Loucy (cell line): ENCODE data around the gene KCTD12.

Experiments
- H2AFZ ChIP-seq: fragments of 200-600 bp; sonication (generic); 2 replicates; pipeline ENCODE4 v1.6.0; 2016; ENCODE audit warnings: antibody characterized with exemption, mild to moderate bottlenecking, low read length, moderate library complexity
- H3F3A ChIP-seq: fragments of 200-600 bp; 2 replicates; pipeline ENCODE4 v1.6.0; 2016; ENCODE audit warnings: antibody characterized with exemption, low read depth, mild to moderate bottlenecking
- H3K27me3 ChIP-seq: fragments of 200-600 bp; sonication (generic); 2 replicates; pipeline ENCODE4 v1.6.1; 2014; ENCODE audit warnings: low read length, mild to moderate bottlenecking; ENCODE audit not compliant: insufficient read depth, poor library complexity, severe bottlenecking
- H3K36me3 ChIP-seq: fragments of 200-600 bp; sonication (generic); 2 replicates; pipeline ENCODE4 v1.6.1; 2016; ENCODE audit warnings: low read length; ENCODE audit not compliant: insufficient read depth
- H3K4me1 ChIP-seq: fragments of 200-600 bp; sonication (generic); 2 replicates; pipeline ENCODE4 v1.5.1; 2014; ENCODE audit warnings: low read length, mild to moderate bottlenecking; ENCODE audit not compliant: insufficient read depth, poor library complexity, severe bottlenecking
- H3K4me2 ChIP-seq: fragments of 200-600 bp; sonication (generic); 2 replicates; pipeline ENCODE4 v1.6.0; 2014; ENCODE audit warnings: antibody characterized with exemption, low read length, low read depth, mild to moderate bottlenecking; ENCODE audit not compliant: poor library complexity, severe bottlenecking
- H3K4me3 ChIP-seq: fragments of 200-600 bp; sonication (generic); 2 replicates; pipeline ENCODE4 v1.5.1; 2014; ENCODE audit warnings: low read length, mild to moderate bottlenecking, mixed read lengths; ENCODE audit not compliant: poor library complexity, severe bottlenecking
- H3K79me2 ChIP-seq: fragments of 200-600 bp; sonication (generic); 2 replicates; pipeline ENCODE4 v1.6.1; 2014; ENCODE audit warnings: low read length; ENCODE audit not compliant: insufficient read depth
- H3K9ac ChIP-seq: fragments of 200-600 bp; sonication (generic); 2 replicates; pipeline ENCODE4 v1.6.0; 2014; ENCODE audit warnings: mild to moderate bottlenecking, low read depth, low read length, moderate library complexity; ENCODE audit not compliant: poor library complexity, severe bottlenecking
- H3K9me2 ChIP-seq: fragments of 200-600 bp; sonication (generic); replicated peaks from 2 replicates; pipeline ENCODE4 v1.6.1; 2016; ENCODE audit warnings: low read depth, low read length, mixed read lengths
- H3K9me3 ChIP-seq: fragments of 200-600 bp; sonication (generic); 2 replicates; pipeline ENCODE4 v1.6.1; 2014; ENCODE audit warnings: mild to moderate bottlenecking, antibody characterized with exemption, low read length, low read depth; ENCODE audit not compliant: insufficient read depth
- H4K20me1 ChIP-seq: fragments of 200-600 bp; sonication (generic); 2 replicates; pipeline ENCODE4 v1.6.0; 2014; ENCODE audit warnings: antibody characterized with exemption, low read length, mild to moderate bottlenecking; ENCODE audit not compliant: insufficient read depth, poor library complexity, severe bottlenecking
- EZH2phosphoT487 ChIP-seq: fragments of 200-600 bp; IDR thresholded peaks from 2 replicates; pipeline ENCODE4 v1.6.1; 2018; ENCODE audit warnings: antibody characterized with exemption, mild to moderate bottlenecking, moderate library complexity, borderline replicate concordance
- TF ChIP-seq, protein P1 (sequence below): fragments of 200-600 bp; sonication (generic); conservative IDR thresholded peaks from 2 replicates; pipeline ENCODE4 v1.5.1; 2014; ENCODE audit warnings: mild to moderate bottlenecking, antibody characterized with exemption, low read length

KCTD12 gene

DNA sequence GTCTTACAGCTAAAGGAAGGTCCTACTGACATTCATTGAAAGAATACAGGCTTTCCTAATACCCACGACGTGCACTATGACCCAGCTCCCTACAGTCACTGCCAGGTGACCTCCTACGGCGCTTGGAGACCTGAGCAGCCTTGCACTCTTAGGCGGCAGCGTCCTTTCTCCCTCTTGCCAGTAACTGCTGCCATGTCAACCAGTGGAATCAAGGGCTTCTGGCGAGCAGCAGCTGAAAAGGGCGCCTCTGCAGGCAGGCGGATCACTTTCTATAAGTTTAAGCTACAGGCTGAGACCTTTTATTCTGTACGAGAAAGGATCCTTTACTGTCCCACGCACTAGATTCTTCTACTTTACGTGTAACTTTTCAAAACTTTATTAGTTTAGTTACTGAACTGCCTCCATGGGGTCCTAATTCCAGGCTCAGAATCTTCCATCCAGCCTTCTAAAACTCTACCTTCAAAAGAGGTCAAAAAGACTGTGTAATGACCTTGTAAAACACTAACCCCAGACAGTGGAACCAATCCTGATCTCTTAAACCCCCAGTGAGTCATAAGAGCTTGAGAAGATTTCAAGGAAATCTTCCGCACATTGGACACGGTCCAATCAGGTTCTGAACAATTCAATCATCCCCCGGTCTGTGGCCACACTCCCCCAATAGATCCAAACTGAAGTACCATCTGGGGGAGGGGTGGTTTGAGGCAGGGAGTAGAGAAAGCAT, 1.9 kb downstream of the KCTD12 start:
- peak overlapping the region; percentile 98 for H2AFZ ChIP-seq
- H3K9me2 ChIP-seq, result no peaks in the 10 kb centered on the region
- H4K20me1 ChIP-seq, result no peaks in the 10 kb centered on the region
- TF ChIP-seq, protein P1, sequence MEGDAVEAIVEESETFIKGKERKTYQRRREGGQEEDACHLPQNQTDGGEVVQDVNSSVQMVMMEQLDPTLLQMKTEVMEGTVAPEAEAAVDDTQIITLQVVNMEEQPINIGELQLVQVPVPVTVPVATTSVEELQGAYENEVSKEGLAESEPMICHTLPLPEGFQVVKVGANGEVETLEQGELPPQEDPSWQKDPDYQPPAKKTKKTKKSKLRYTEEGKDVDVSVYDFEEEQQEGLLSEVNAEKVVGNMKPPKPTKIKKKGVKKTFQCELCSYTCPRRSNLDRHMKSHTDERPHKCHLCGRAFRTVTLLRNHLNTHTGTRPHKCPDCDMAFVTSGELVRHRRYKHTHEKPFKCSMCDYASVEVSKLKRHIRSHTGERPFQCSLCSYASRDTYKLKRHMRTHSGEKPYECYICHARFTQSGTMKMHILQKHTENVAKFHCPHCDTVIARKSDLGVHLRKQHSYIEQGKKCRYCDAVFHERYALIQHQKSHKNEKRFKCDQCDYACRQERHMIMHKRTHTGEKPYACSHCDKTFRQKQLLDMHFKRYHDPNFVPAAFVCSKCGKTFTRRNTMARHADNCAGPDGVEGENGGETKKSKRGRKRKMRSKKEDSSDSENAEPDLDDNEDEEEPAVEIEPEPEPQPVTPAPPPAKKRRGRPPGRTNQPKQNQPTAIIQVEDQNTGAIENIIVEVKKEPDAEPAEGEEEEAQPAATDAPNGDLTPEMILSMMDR, result peak; percentile 37
- no peak for TF ChIP-seq EZH2phosphoT487
- peaks cover 8% of the 10 kb centered on the region; the same call in 1 of the 2 replicates for H3F3A ChIP-seq
- H3K4me3 ChIP-seq, result peak overlapping the region; percentile 85
- no peaks in the 10 kb centered on the region for H3K79me2 ChIP-seq
- no peaks in the 10 kb centered on the region for H3K9me3 ChIP-seq
- no peaks in the 10 kb centered on the region for H3K36me3 ChIP-seq
- H3K4me1 ChIP-seq, result peaks cover 27% of the 10 kb centered on the region
- peak overlapping the region; percentile 68 for H3K9ac ChIP-seq
- peak overlapping the region; percentile 95 for H3K4me2 ChIP-seq
- peaks cover 6% of the 10 kb centered on the region for H3K27me3 ChIP-seq

DNA sequence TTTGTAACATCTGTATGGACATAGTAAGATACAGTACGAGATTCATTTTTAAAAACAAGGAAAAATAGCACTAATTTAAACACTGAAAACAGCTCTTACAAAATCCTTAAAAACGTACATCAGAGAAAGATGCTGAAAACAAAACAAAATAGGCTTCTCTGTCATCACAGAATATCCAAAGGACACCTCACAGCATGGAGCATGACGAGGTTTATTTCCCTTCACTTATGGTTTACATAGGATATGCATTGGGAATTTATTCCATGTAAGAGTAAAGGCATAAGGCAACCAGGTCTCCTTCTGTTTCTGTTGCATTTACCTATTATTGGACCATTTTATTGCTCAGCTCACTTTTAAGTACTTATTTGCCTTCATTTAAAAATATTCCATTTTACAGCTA, 3.0 kb downstream of the KCTD12 start:
- Histone ChIP-seq H3K9me3 (no peaks in the 10 kb centered on the region), H2AFZ (no peak overlapping the region), H3F3A (peaks cover 7% of the 10 kb centered on the region; the same call in 1 of the 2 replicates), H3K9me2 (no peaks in the 10 kb centered on the region), H3K79me2 (no peaks in the 10 kb centered on the region), H3K4me2 (peak overlapping the region; percentile 7), H3K36me3 (no peaks in the 10 kb centered on the region), H4K20me1 (no peaks in the 10 kb centered on the region), H3K4me3 (no peak overlapping the region), H3K4me1 (peaks cover 34% of the 10 kb centered on the region), H3K9ac (no peak overlapping the region), H3K27me3 (peaks cover 6% of the 10 kb centered on the region)
- TF ChIP-seq EZH2phosphoT487, result no peak
- TF ChIP-seq, protein P1, result no peak

DNA sequence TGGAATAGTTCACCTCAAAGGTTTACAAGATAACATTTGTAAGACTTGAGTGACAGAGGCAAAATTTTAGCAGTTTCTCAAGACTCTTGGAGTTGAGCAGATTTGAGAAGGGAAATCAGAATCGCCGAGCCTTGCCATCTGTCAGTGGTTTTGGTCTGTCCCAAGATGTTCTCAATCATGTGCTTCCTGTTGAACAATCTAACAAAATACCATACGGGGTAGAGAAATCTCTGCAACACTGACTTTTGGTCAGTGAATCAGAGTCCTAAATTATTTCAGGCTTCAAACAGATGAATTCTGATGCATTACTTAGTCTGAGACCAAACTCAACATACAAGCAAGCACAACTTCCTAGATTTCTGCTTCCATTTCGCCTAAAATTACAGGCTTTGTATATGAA, 3.8 kb downstream of the KCTD12 start:
- Histone ChIP-seq H3F3A (no peaks in the 10 kb centered on the region; the same call in 1 of the 2 replicates), H3K36me3 (no peaks in the 10 kb centered on the region), H3K9me2 (no peaks in the 10 kb centered on the region), H3K9me3 (no peaks in the 10 kb centered on the region), H3K27me3 (peaks cover 6% of the 10 kb centered on the region), H3K9ac (no peak overlapping the region), H3K79me2 (no peaks in the 10 kb centered on the region), H3K4me2 (no peak overlapping the region), H2AFZ (no peak overlapping the region), H3K4me3 (no peak overlapping the region), H3K4me1 (peaks cover 34% of the 10 kb centered on the region), H4K20me1 (no peaks in the 10 kb centered on the region)
- TF ChIP-seq, protein P1, result no peak
- TF ChIP-seq EZH2phosphoT487, result no peak
